GM21526 (cell line): ENCODE results near the gene TBC1D16.

Experiments
- ATAC-seq: cut with Tn5 transposase; IDR thresholded peaks from one replicate; pipeline ENCODE4 v1.9.1; 2021; ENCODE audit warnings: moderate library complexity; ENCODE audit not compliant: unreplicated experiment, low FRiP score

TBC1D16 gene

GRCh38 chr17:79990051-79990592 is 45.5 kb downstream of the TBC1D16 start:
- no peak for ATAC-seq

DNA sequence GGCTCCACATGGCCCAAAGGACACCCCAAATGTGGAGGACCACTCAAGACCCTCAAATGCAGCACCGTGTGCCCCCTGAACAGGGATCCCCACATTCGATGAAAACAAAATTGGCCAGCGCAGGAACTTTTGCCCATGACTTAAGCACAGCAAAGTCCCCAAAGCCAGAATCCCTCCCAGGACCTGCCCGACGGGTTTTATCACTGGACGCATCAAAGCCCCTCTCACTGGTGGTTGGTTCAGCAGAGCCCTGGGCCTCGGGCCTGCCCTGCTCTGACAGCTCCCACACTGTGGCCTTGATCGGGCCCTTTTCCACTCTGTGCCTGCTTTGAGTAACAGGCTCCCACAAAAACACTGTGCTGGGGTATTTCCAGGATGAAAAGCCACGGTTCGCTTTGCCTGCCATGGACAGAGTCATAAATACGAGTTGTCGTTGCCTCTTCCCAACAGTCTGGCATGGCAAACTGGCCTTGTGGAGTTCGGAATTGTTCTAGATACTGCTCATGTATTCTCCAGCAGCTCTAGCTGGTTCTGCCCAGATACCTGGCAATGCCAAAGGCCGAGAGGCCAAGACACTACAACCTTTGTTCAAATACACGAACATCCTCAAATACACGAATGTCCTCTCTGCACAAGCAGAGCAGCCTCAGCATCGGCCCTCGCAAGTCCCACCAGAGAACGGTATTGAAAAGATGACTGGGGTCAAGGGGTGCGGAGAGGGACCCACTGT is 46.4 kb downstream of the TBC1D16 start:
- no peak for ATAC-seq

GRCh38 chr17:79988185-79988971 is 47.3 kb downstream of the TBC1D16 start:
- no peak for ATAC-seq

- ATAC-seq, result no peak
These were observed 47.8 kb downstream of the TBC1D16 start for GRCh38 chr17:79987935-79988184.

DNA sequence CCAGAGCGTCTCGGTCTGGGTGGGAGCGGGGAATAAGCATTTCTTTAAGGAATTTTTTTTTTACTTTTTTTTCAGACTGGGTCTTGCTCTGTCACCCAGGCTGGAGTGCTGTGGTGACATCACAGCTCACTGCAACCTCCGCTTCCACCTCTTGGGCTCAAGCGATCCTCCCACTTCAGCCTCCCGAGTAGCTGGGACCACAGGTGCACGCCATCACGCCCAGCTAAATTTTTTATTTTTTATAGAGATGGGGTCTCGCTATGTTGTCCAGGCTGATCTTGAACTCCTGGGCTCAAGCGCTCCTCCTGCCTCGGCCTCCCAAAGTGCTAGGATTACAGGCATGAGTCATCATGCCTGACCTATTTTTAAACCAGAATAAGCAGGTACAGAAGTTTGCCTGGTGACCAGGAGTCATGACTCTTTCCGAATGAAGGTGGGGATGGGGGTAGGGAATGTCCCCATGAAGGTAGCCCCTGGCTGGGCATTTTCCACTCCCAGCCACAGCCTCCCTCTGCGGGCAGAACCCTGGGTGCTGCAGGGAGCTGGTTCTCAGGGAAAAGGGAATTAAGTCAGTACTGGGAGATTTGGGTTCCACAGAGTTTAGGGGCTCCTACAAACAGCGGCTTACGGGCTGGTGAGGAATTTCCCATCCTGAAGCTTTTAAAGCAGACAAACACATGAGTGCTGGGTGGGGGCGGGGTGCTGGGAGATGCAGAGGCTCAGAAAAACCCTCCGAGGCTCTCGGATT is 48.3 kb downstream of the TBC1D16 start:
- ATAC-seq, result no peak

DNA sequence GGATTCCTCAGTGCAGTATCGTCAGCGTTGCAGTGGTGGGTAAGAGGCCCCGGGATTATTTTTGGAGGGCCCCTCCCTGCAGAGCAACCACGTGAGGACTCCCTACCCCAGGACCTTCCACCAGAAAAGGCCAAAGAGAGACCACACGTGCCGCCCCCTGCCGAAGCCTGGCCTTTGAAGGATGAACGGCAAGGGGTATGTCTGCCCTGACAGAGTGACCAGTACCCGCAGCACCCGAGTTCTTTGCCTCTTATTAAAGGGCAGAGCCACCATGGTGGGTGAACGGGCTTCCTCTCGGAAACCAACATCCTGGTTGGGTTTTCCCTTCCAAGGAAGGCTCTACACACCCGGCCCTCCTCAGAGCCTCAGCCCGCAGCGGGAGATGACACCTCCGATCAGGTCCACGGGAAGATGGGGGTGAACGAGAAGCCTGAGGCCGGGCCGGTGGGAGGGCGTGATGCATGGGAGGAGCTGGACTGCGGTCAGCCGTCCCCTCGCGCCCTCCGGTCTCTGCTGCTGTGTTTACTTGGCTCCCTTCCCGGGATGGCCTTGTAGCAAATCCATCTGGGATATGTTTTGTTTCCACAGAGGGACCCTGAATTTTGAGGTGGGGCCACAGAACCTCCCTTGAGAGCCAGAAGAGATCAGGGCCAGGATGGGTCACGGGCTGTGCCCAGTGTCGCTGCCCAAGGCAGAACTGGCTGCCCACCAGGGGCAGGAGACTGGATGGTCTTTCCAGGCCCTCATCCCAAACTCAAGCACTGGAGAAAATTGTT is 49.1 kb downstream of the TBC1D16 start:
- ATAC-seq, result no peak

GRCh38 chr17:79985943-79986391 is 49.7 kb downstream of the TBC1D16 start:
- no peak for ATAC-seq

GRCh38 chr17:79985361-79985942 is 50.2 kb downstream of the TBC1D16 start:
- no peak for ATAC-seq

DNA sequence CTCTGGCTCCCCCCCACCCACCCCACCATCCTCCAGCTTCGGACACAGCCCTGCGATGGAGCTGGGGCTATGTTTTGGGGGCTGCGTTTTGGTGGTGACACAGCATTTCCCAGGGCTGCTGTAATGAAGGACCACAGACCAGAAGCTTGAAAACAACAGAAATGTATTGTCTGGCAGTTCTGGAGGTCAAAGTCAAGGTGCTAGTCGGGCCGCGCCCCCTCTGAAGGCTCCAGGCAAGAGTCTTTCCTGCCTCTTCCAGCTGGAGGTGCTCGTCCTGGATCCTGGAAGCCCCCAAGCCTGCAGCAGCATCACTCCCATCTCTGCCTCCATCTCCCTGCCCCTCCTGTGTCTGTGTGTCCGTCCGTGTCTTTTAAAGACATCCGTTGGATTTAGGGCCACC is 50.8 kb downstream of the TBC1D16 start:
- ATAC-seq, result no peak

GRCh38 chr17:79984045-79984840 is 51.4 kb downstream of the TBC1D16 start:
- no peak for ATAC-seq

DNA sequence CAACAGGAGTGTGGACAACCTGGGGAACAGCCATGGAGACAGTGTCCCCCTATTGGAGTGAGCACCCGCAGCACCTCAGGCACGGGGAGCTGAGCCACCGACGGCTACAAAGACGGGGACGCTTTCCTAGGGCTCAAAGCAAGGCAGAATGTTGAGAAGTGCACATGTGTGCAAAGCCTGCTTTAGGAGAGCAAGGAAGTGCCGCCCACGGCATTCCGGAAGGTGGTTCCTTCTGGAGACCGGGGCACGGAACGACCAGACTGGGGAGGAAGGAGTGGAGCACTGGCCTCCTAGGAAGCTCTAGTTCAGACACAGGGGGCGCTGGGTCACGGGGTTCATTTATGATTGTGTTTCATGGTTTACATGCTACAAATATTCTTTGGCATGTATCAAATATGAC is 52.2 kb downstream of the TBC1D16 start:
- no peak for ATAC-seq

DNA sequence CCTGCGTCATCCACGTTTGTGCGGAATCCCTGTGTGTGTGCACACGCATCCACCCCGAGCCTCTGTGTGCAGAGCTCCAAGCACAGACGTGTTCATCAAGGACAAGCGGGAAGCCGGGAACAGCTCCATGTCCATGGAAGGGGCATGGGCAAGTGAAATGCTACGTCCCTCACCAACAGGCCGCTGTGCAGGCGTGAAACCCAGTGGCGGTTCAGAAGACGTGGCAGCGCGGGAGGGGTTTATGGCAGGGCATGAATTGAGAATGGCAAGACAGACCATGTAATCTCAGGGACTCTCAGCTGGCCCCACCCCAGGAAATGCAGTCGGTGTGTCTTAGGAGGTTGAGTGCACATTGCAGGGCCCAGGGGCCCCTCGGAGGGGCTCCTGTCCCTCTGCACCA is 52.7 kb downstream of the TBC1D16 start:
- no peak for ATAC-seq

GRCh38 chr17:79981661-79982101 is 54.0 kb downstream of the TBC1D16 start:
- no peak for ATAC-seq

GRCh38 chr17:79981090-79981489 is 54.6 kb downstream of the TBC1D16 start:
- no peak for ATAC-seq

- ATAC-seq, result no peak
These were observed 55.2 kb downstream of the TBC1D16 start for GRCh38 chr17:79980246-79981043.

- no peak for ATAC-seq
These were observed 55.9 kb downstream of the TBC1D16 start for GRCh38 chr17:79979816-79980215.

GRCh38 chr17:79979221-79979741 is 56.4 kb downstream of the TBC1D16 start:
- ATAC-seq, result no peak

GRCh38 chr17:79978548-79978855 is 57.2 kb downstream of the TBC1D16 start:
- ATAC-seq, result no peak
